SK-N-SH (cell line): Measurements from ENCODE around the gene ZNF80. TPM values are rescaled to one million over a fixed set of nuclear protein-coding genes. Genes with fewer than 3 reads are reported as not detected.

Experiments
- CTCF ChIA-PET: fragments of 300-600, 350-600 bp; formaldehyde crosslinking; extraction: SDS; loops from one replicate; lab custom pipeline; 2021; lab: Yijun Ruan, JAX
- POLR2A ChIA-PET: fragments of 350-600 bp; sonication (Branson Sonifier 250); formaldehyde crosslinking; extraction: SDS; loops from one replicate; lab custom pipeline; 2020; ENCODE audit warnings: antibody characterized with exemption, inconsistent platforms; lab: Yijun Ruan, JAX
- DNase-seq: peaks from one replicate; pipeline ENCODE4 v3.0.0; 2012
- H2AFZ ChIP-seq: fragments of 200-600 bp; sonication (generic); 2 replicates; pipeline ENCODE4 v1.8.1; 2016; ENCODE audit warnings: antibody characterized with exemption, mild to moderate bottlenecking, low read depth
- H3F3A ChIP-seq: fragments of 200-600 bp; sonication (generic); replicated peaks from 2 replicates; pipeline ENCODE3; 2016; ENCODE audit warnings: antibody characterized with exemption, mild to moderate bottlenecking; ENCODE audit not compliant: insufficient read depth
- H3K27ac ChIP-seq, 2 experiments: fragments of 200-500 bp in 1 of 2; fragments of 200-600 bp in 1 of 2; sonication (Bioruptor generic) in 1 of 2; sonication (generic), shearing (Covaris generic) in 1 of 2; 2 replicates each; pipeline versions ENCODE4 v1.5.1 to v1.6.1; 2014 to 2016; ENCODE audit warnings: low read depth in 2 of 2, inconsistent platforms in 1 of 2, low read length in 1 of 2, mild to moderate bottlenecking in 1 of 2, mixed read lengths in 1 of 2
- H3K27me3 ChIP-seq: fragments of 200-600 bp; sonication (generic), shearing (Covaris generic); 2 replicates; pipeline ENCODE4 v1.6.1; 2016; ENCODE audit warnings: mixed run types; ENCODE audit not compliant: insufficient read depth
- H3K36me3 ChIP-seq, 2 experiments: fragments of 200-500 bp in 1 of 2; fragments of 200-600 bp in 1 of 2; sonication (Bioruptor generic) in 1 of 2; sonication (generic) in 1 of 2; replicated peaks in 1 of 2; 2 replicates each; pipeline versions ENCODE3 to v1.5.1; 2014 to 2016; ENCODE audit warnings: low read length in 1 of 2, mild to moderate bottlenecking in 1 of 2; ENCODE audit not compliant: insufficient read depth in 2 of 2, control insufficient read depth in 1 of 2
- H3K4me1 ChIP-seq, 2 experiments: fragments of 200-500 bp in 1 of 2; fragments of 200-600 bp in 1 of 2; sonication (Bioruptor generic) in 1 of 2; sonication (generic), shearing (Covaris generic) in 1 of 2; 2 replicates each; pipeline versions ENCODE4 v1.5.1 to v1.6.1; 2014 to 2016; ENCODE audit warnings: low read depth in 1 of 2, low read length in 1 of 2, mixed run types in 1 of 2; ENCODE audit not compliant: insufficient read depth in 2 of 2, control insufficient read depth in 1 of 2
- H3K4me2 ChIP-seq: fragments of 200-600 bp; sonication (generic), shearing (Covaris generic); 2 replicates; pipeline ENCODE4 v1.6.1; 2017; ENCODE audit warnings: mixed run types
- H3K4me3 ChIP-seq, 2 experiments: fragments of 200-500 bp in 1 of 2; fragments of 200-600 bp in 1 of 2; sonication (Bioruptor generic) in 1 of 2; sonication (generic), shearing (Covaris generic) in 1 of 2; 2 replicates each; pipeline versions ENCODE4 v1.5.1 to v1.8.1; 2014 to 2016; ENCODE audit warnings: low read depth in 2 of 2, inconsistent platforms in 1 of 2, low read length in 1 of 2, mild to moderate bottlenecking in 1 of 2, mixed read lengths in 1 of 2, moderate library complexity in 1 of 2
- H3K79me2 ChIP-seq: fragments of 200-600 bp; sonication (generic); 2 replicates; pipeline ENCODE4 v1.8.1; 2017; ENCODE audit warnings: mild to moderate bottlenecking; ENCODE audit not compliant: insufficient read depth
- H3K9ac ChIP-seq: fragments of 200-600 bp; sonication (generic); 2 replicates; pipeline ENCODE4 v1.6.1; 2017; ENCODE audit warnings: mixed run types
- H3K9me2 ChIP-seq: fragments of 200-600 bp; sonication (generic); 2 replicates; pipeline ENCODE4 v1.6.1; 2017; ENCODE audit warnings: mixed run types
- H3K9me3 ChIP-seq: fragments of 200-600 bp; sonication (generic); 2 replicates; pipeline ENCODE4 v1.6.1; 2017; ENCODE audit warnings: mixed run types, mild to moderate bottlenecking, moderate library complexity
- H4K20me1 ChIP-seq: fragments of 200-600 bp; sonication (generic); 2 replicates; pipeline ENCODE4 v1.6.1; 2017; ENCODE audit warnings: mild to moderate bottlenecking, mixed run types; ENCODE audit not compliant: insufficient read depth
- ELF1 ChIP-seq: IDR thresholded peaks from 2 replicates; pipeline ENCODE4 v1.4.0; 2012
- EZH2phosphoT487 ChIP-seq: fragments of 200-600 bp; sonication (generic); IDR thresholded peaks from 2 replicates; pipeline ENCODE4 v1.6.1; 2017; ENCODE audit warnings: low read depth, mixed run types, mild to moderate bottlenecking, antibody characterized with exemption, moderate library complexity, borderline replicate concordance
- FOSL2 ChIP-seq: IDR thresholded peaks from 2 replicates; pipeline ENCODE4 v1.4.0; 2012; ENCODE audit warnings: low read depth, mild to moderate bottlenecking, moderate library complexity, borderline replicate concordance
- GABPA ChIP-seq: IDR thresholded peaks from 2 replicates; pipeline ENCODE4 v1.4.0; 2012; ENCODE audit warnings: low read depth, mild to moderate bottlenecking
- MXI1 ChIP-seq: IDR thresholded peaks from 2 replicates; pipeline ENCODE4 v1.6.1; 2012; ENCODE audit warnings: mild to moderate bottlenecking, low read depth, low read length, improper control_type of control experiment
- RCOR1 ChIP-seq: fragments of 150-350 bp; IDR thresholded peaks from 2 replicates; pipeline ENCODE4 v1.6.1; 2017; ENCODE audit warnings: antibody characterized with exemption, low read length
- RXRA ChIP-seq: IDR thresholded peaks from 2 replicates; pipeline ENCODE4 v1.4.0; 2012; ENCODE audit warnings: low read depth, mild to moderate bottlenecking, borderline replicate concordance
- SIN3A ChIP-seq: IDR thresholded peaks from 2 replicates; pipeline ENCODE4 v1.6.1; 2012; ENCODE audit warnings: low read depth, mild to moderate bottlenecking, low read length, moderate library complexity, borderline replicate concordance
- polyA plus RNA-seq, 3 experiments: library from polyadenylated mRNA; depleted of rRNA; stranded (reverse); fragments of >200 nt; gene quantifications; 2 replicates each; pipeline ENCODE4 v1.2.3, GENCODE V29; 2012
- TF ChIP-seq, protein P1 (sequence below): IDR thresholded peaks from 2 replicates; pipeline ENCODE4 v1.4.0; 2012; ENCODE audit warnings: low read depth, borderline replicate concordance
- TF ChIP-seq, protein P2 (sequence below): IDR thresholded peaks from 2 replicates; pipeline ENCODE4 v1.4.0; 2012; ENCODE audit warnings: low read depth, borderline replicate concordance
- TF ChIP-seq, protein P3 (sequence below): fragments of 200-600 bp; sonication (generic); IDR thresholded peaks from 2 replicates; pipeline ENCODE4 v1.6.1; 2017; ENCODE audit warnings: antibody characterized with exemption, mild to moderate bottlenecking, moderate library complexity

ZNF80 gene
- polyA plus RNA-seq, 1 of the 3 experiments (the other 2 are of a cell fraction) = not detected

DNA sequence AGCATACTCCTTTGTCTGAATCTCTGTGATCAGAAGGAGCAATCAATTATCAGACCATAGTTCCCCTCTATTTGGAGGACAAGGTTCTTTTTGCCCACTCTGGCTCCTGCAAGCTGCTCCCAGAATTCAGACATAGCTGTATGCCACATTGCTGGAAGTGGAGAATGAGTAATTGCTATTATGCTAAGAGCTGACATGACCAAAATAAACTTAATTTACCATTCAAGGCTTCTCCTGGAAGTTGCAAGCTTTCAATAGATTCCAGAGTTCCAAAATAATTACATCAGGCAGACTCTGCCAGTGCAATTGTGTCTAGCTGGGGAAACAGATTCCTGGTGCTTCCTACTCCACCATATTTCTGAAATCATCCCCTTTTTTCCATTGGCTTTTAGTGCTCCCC, 50.9 kb downstream of the ZNF80 start:
- H3F3A ChIP-seq = no peaks in the 10 kb centered on the region
- H3K9me2 ChIP-seq = no peaks in the 10 kb centered on the region
- H3K4me2 ChIP-seq = no peak overlapping the region
- no peak overlapping the region for H3K4me3 ChIP-seq
- H3K27ac ChIP-seq = no peak overlapping the region
- H3K9me3 ChIP-seq = no peaks in the 10 kb centered on the region
- H3K9ac ChIP-seq = no peak overlapping the region
- H2AFZ ChIP-seq = no peak overlapping the region
- TF ChIP-seq RXRA = no peak
- TF ChIP-seq ELF1 = no peak
- TF ChIP-seq FOSL2 = no peak
- TF ChIP-seq, protein P1, sequence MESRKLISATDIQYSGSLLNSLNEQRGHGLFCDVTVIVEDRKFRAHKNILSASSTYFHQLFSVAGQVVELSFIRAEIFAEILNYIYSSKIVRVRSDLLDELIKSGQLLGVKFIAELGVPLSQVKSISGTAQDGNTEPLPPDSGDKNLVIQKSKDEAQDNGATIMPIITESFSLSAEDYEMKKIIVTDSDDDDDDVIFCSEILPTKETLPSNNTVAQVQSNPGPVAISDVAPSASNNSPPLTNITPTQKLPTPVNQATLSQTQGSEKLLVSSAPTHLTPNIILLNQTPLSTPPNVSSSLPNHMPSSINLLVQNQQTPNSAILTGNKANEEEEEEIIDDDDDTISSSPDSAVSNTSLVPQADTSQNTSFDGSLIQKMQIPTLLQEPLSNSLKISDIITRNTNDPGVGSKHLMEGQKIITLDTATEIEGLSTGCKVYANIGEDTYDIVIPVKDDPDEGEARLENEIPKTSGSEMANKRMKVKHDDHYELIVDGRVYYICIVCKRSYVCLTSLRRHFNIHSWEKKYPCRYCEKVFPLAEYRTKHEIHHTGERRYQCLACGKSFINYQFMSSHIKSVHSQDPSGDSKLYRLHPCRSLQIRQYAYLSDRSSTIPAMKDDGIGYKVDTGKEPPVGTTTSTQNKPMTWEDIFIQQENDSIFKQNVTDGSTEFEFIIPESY = no peak
- no peak for TF ChIP-seq RCOR1
- TF ChIP-seq GABPA = no peak
- no peak for TF ChIP-seq EZH2phosphoT487
- TF ChIP-seq, protein P2, sequence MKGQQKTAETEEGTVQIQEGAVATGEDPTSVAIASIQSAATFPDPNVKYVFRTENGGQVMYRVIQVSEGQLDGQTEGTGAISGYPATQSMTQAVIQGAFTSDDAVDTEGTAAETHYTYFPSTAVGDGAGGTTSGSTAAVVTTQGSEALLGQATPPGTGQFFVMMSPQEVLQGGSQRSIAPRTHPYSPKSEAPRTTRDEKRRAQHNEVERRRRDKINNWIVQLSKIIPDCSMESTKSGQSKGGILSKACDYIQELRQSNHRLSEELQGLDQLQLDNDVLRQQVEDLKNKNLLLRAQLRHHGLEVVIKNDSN = no peak
- TF ChIP-seq, protein P3, sequence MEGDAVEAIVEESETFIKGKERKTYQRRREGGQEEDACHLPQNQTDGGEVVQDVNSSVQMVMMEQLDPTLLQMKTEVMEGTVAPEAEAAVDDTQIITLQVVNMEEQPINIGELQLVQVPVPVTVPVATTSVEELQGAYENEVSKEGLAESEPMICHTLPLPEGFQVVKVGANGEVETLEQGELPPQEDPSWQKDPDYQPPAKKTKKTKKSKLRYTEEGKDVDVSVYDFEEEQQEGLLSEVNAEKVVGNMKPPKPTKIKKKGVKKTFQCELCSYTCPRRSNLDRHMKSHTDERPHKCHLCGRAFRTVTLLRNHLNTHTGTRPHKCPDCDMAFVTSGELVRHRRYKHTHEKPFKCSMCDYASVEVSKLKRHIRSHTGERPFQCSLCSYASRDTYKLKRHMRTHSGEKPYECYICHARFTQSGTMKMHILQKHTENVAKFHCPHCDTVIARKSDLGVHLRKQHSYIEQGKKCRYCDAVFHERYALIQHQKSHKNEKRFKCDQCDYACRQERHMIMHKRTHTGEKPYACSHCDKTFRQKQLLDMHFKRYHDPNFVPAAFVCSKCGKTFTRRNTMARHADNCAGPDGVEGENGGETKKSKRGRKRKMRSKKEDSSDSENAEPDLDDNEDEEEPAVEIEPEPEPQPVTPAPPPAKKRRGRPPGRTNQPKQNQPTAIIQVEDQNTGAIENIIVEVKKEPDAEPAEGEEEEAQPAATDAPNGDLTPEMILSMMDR = no peak
- no peak for TF ChIP-seq MXI1
- no peak for TF ChIP-seq SIN3A
- H3K36me3 ChIP-seq = no peaks in the 10 kb centered on the region
- H3K27me3 ChIP-seq = no peaks in the 10 kb centered on the region
- H3K79me2 ChIP-seq = no peaks in the 10 kb centered on the region
- H3K4me1 ChIP-seq = no peaks in the 10 kb centered on the region
- ChIA-PET POLR2A (no interaction called here), CTCF (no interaction called here)
- H4K20me1 ChIP-seq = no peaks in the 10 kb centered on the region
- DNase-seq = no peak

Other genes starting within 250 kb of the ZNF80 start
- gene CCDC191, start 181.1 kb downstream of the ZNF80 start, polyA plus RNA-seq (2012; rRNA removed) = 3.1 and 5.5 TPM in 2 replicates
- 6.2 and 7.9 TPM in 2 replicates for gene QTRT2, start 180.8 kb downstream of the ZNF80 start, polyA plus RNA-seq (2012; rRNA removed)
- not detected in 2 replicates for gene DRD3, start 58.5 kb downstream of the ZNF80 start, polyA plus RNA-seq (2012; rRNA removed)
- not detected in 2 replicates for gene TIGIT, start 56.5 kb upstream of the ZNF80 start, polyA plus RNA-seq (2012; rRNA removed)